Measurements from ENCODE around the gene OSR1.

GRCh38 chr2:19351499-19351898, 6.9 kb downstream of the OSR1 start:
- TF ChIP-seq POLR2AphosphoS5 (IDR thresholded peaks at IDR 0.05; ENCODE audit: low read length) = no peak
- no peak for TF ChIP-seq SPI1 (IDR thresholded peaks at IDR 0.05; ENCODE audit: borderline replicate concordance, insufficient read depth, low read depth, low read length)
- TF ChIP-seq ELK1 (IDR thresholded peaks at IDR 0.05; ENCODE audit: low read depth, low read length) = no peak
- TF ChIP-seq CTCF (IDR thresholded peaks at IDR 0.05 in 2 of 3, conservative IDR thresholded peaks at IDR 0.05 in 1 of 3; ENCODE audit: control insufficient read depth in 2 of 3, extremely low read depth in 1 of 3, insufficient read depth in 1 of 3, low read depth in 3 of 3, low read length in 3 of 3) = no peak
